Measurements from ENCODE around the gene ZNF2.
A peak's percentile ranks its signal among the peaks of the same experiment; 100 is the strongest.

ZNF2 gene

DNA sequence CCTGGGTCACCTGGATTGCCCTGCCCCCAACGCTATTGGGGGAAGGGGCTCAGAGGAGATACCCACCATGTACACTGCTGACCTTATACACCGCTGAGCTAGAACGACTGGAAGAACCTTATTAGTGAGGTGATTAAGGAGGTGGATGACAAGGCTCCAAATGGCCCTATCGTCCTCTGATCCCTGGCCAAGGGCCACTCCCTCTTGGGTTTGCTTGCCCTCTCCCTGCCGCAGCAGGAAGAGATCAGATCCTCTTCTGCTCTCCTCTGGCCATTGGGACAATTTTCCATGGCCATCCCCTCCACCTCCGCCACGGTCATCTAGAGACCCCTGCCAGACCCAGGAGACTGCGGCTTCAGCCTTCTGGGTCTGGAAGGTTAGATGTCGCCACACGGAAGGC is 7.2 kb upstream of the ZNF2 start:
- Histone ChIP-seq H3K14ac (ENCODE audit: low read length in 2 of 2) (peak overlapping the region in 1 of 2 experiments; percentile 80), H3K79me1 (replicated peaks; ENCODE audit: low read length, poor library complexity, severe bottlenecking) (peaks cover 30% of the 10 kb centered on the region), H2AK5ac (ENCODE audit: low read length, severe bottlenecking) (peak overlapping the region; percentile 9), H4K91ac (ENCODE audit: low read length) (no peak overlapping the region), H3K27me3 (ENCODE audit: control insufficient read depth in 1 of 2, insufficient read depth in 1 of 2, low read length in 2 of 2) (no peaks in the 10 kb centered on the region), H3K4ac (ENCODE audit: low read depth in 1 of 2, low read length in 2 of 2) (peak overlapping the region in 1 of 2 experiments; percentile 55), H2BK5ac (ENCODE audit: low read depth, low read length, poor library complexity, severe bottlenecking) (no peak overlapping the region), H3K4me3 (ENCODE audit: insufficient read depth in 1 of 2, low read depth in 1 of 2, low read length in 2 of 2) (peak overlapping the region; percentile 77 to 94), H3K27ac (ENCODE audit: low read length, poor library complexity, severe bottlenecking) (no peak overlapping the region), H3K36me3 (ENCODE audit: control insufficient read depth in 1 of 2, insufficient read depth in 2 of 2, low read depth in 1 of 2, low read length in 2 of 2) (peaks cover 26 to 45% of the 10 kb centered on the region in 2 experiments), H3K18ac (ENCODE audit: low read depth in 1 of 2, low read length in 2 of 2) (peak overlapping the region in 1 of 2 experiments; percentile 96), H3K23ac (ENCODE audit: low read length in 2 of 2) (no peak overlapping the region), H3K4me2 (ENCODE audit: low read length, poor library complexity, severe bottlenecking) (peak overlapping the region; percentile 88), H2AFZ (ENCODE audit: low read depth, low read length) (no peak overlapping the region), H3K4me1 (ENCODE audit: control insufficient read depth, insufficient read depth, low read depth, low read length) (peaks cover 12% of the 10 kb centered on the region), H2BK12ac (ENCODE audit: low read length in 2 of 2) (peak overlapping the region in 1 of 2 experiments; percentile 45), H2BK15ac (ENCODE audit: low read depth, poor library complexity, severe bottlenecking) (no peak overlapping the region), H4K8ac (ENCODE audit: low read length) (peak overlapping the region; percentile 32), H3K9me3 (ENCODE audit: control insufficient read depth, low read length) (peaks cover 47% of the 10 kb centered on the region), H2BK120ac (ENCODE audit: low read depth, low read length) (no peak overlapping the region), H3K9ac (ENCODE audit: low read length) (peak overlapping the region; percentile 89)
- no peak for DNase-seq
- 89% methylated on average over 10 of the region's 10 CpGs for WGBS

DNA sequence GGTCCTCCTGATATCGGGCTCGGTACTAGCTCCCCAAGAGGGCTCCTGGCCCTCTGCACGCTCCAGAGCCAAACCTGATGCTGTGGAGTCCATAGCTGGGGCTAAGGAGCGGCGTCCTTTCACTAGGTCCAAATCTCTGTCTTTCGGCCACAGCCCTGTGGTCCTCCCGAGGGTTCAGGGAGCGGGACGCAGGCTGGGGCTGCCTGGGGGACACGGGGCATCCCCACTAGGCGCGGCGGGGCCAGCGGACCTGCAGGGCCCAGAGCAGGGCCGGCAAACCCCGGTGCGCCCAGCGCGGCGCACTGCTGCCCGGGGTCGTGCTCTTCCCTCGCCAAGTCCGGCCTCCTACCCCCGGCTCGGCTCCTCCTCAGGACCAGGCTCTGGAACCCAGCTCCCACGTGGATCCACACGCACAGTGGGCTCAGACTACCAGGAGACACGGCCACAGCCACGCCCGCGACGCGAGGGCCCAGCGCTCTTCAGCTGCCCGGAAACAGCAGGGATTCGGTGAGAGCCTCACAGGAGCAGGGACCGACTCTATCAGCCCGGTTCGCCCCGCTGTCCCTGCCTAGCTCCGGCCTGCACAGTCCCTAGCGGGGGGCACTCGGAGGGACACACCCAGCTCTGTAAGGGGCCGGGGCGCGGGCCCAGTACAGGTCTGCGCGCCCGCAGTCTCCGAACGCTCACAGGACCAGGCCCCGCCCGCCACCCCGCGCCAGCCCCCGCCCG is 6.6 kb upstream of the ZNF2 start:
- peak overlapping the region; percentile 9 for H2AK5ac ChIP-seq (ENCODE audit: low read length, severe bottlenecking)
- H2BK15ac ChIP-seq (ENCODE audit: low read depth, poor library complexity, severe bottlenecking): no peak overlapping the region
- H3K36me3 ChIP-seq (ENCODE audit: control insufficient read depth in 1 of 2, insufficient read depth in 2 of 2, low read depth in 1 of 2, low read length in 2 of 2): peaks cover 24 to 39% of the 10 kb centered on the region in 2 experiments
- peak overlapping the region; percentile 48 for H2AFZ ChIP-seq (ENCODE audit: low read depth, low read length)
- peak overlapping the region in 1 of 2 experiments; percentile 80 for H3K14ac ChIP-seq (ENCODE audit: low read length in 2 of 2)
- no peak overlapping the region for H3K23ac ChIP-seq (ENCODE audit: low read length in 2 of 2)
- 13% methylated on average over 40 of the region's 58 CpGs for WGBS
- no peak overlapping the region for H3K27ac ChIP-seq (ENCODE audit: low read length, poor library complexity, severe bottlenecking)
- H3K9ac ChIP-seq (ENCODE audit: low read length): peak overlapping the region; percentile 89
- H3K4me1 ChIP-seq (ENCODE audit: control insufficient read depth, insufficient read depth, low read depth, low read length): peaks cover 12% of the 10 kb centered on the region
- no peak overlapping the region for H2BK5ac ChIP-seq (ENCODE audit: low read depth, low read length, poor library complexity, severe bottlenecking)
- no peaks in the 10 kb centered on the region for H3K27me3 ChIP-seq (ENCODE audit: control insufficient read depth in 1 of 2, insufficient read depth in 1 of 2, low read length in 2 of 2)
- DNase-seq: peak; percentile 52
- peak overlapping the region; percentile 73 for H4K91ac ChIP-seq (ENCODE audit: low read length)
- no peak overlapping the region for H2BK120ac ChIP-seq (ENCODE audit: low read depth, low read length)
- H3K9me3 ChIP-seq (ENCODE audit: control insufficient read depth, low read length): peaks cover 41% of the 10 kb centered on the region
- peak overlapping the region; percentile 59 for H4K8ac ChIP-seq (ENCODE audit: low read length)
- H3K79me1 ChIP-seq (replicated peaks; ENCODE audit: low read length, poor library complexity, severe bottlenecking): peaks cover 33% of the 10 kb centered on the region
- peak overlapping the region; percentile 88 for H3K4me2 ChIP-seq (ENCODE audit: low read length, poor library complexity, severe bottlenecking)
- peak overlapping the region in 1 of 2 experiments; percentile 59 for H2BK12ac ChIP-seq (ENCODE audit: low read length in 2 of 2)
- H3K4me3 ChIP-seq (ENCODE audit: insufficient read depth in 1 of 2, low read depth in 1 of 2, low read length in 2 of 2): peak overlapping the region; percentile 77 to 94
- peak overlapping the region; percentile 12 to 96 for H3K18ac ChIP-seq (ENCODE audit: low read depth in 1 of 2, low read length in 2 of 2)
- H3K4ac ChIP-seq (ENCODE audit: low read depth in 1 of 2, low read length in 2 of 2): peak overlapping the region; percentile 55 to 88

DNA sequence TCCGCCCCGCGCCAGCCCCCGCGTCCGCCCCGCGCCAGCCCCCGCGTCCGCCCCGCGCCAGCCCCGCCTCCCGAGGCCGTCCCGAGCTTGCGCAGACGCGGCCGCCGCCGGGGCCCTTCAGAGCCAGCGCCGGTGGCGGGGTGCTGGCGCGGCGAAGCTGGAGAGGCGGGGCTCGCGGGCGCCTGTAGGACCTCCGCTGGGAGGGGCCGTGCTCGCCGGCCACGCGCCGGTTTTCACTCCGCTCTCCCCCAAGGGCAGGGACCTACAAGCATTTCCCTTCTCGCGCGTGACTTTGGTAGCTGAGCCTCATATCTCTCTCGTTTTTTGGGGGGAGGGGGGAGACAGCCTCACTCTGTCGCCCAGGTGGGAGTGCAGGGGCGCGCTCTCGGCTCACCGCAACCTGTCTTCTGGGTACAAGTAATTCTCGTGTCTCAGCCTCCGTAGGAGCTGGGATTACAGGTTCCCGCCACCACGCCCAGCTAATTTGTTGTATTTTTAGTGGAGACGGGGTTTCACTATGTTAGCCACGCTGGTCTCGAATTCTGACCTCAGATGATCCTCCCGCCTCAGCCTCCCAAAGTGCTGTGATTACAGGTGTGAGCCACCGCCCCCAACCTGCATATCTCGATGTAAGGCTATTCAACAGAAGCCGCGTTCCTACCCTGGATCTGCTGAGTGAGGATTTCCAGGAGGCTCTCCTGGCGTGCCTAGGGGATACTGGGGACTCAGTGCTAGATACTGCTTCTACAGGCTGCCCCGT is 5.7 kb upstream of the ZNF2 start, which contains the start of gene ZNF514:
Gene ZNF514 (minus strand): TSS at position 159 of the 760 bp plus-strand sequence. CDS start 6,595 bp downstream, outside the sequence.
- H3K4ac ChIP-seq (ENCODE audit: low read depth in 1 of 2, low read length in 2 of 2): peak within 1 kb of the TSS; percentile 83 to 88
- peak within 1 kb of the TSS; percentile 48 for H2AFZ ChIP-seq (ENCODE audit: low read depth, low read length)
- peak within 1 kb of the TSS; percentile 9 for H2AK5ac ChIP-seq (ENCODE audit: low read length, severe bottlenecking)
- peaks cover 33% of the 10 kb centered on the region for H3K9me3 ChIP-seq (ENCODE audit: control insufficient read depth, low read length)
- peak within 1 kb of the TSS; percentile 77 to 94 for H3K4me3 ChIP-seq (ENCODE audit: insufficient read depth in 1 of 2, low read depth in 1 of 2, low read length in 2 of 2)
- H2BK5ac ChIP-seq (ENCODE audit: low read depth, low read length, poor library complexity, severe bottlenecking): no peak within 1 kb of the TSS
- H3K36me3 ChIP-seq (ENCODE audit: control insufficient read depth in 1 of 2, insufficient read depth in 2 of 2, low read depth in 1 of 2, low read length in 2 of 2): peaks cover 22 to 30% of the 10 kb centered on the region in 2 experiments
- H3K9ac ChIP-seq (ENCODE audit: low read length): peak within 1 kb of the TSS; percentile 89
- peak within 1 kb of the TSS; percentile 90 for H4K8ac ChIP-seq (ENCODE audit: low read length)
- H2BK15ac ChIP-seq (ENCODE audit: low read depth, poor library complexity, severe bottlenecking): peak within 1 kb of the TSS; percentile 33
- H3K27me3 ChIP-seq (ENCODE audit: control insufficient read depth in 1 of 2, insufficient read depth in 1 of 2, low read length in 2 of 2): no peaks in the 10 kb centered on the region
- H3K27ac ChIP-seq (ENCODE audit: low read length, poor library complexity, severe bottlenecking): peak within 1 kb of the TSS; percentile 37
- H2BK120ac ChIP-seq (ENCODE audit: low read depth, low read length): no peak within 1 kb of the TSS
- peak within 1 kb of the TSS in 1 of 2 experiments; percentile 80 for H3K14ac ChIP-seq (ENCODE audit: low read length in 2 of 2)
- peak within 1 kb of the TSS; percentile 56 to 73 for H2BK12ac ChIP-seq (ENCODE audit: low read length in 2 of 2)
- 20% methylated on average over 45 of the region's 64 CpGs for WGBS
- peaks cover 12% of the 10 kb centered on the region for H3K4me1 ChIP-seq (ENCODE audit: control insufficient read depth, insufficient read depth, low read depth, low read length)
- peak within 1 kb of the TSS; percentile 73 for H4K91ac ChIP-seq (ENCODE audit: low read length)
- peak within 1 kb of the TSS; percentile 78 to 96 for H3K18ac ChIP-seq (ENCODE audit: low read depth in 1 of 2, low read length in 2 of 2)
- peak; percentile 74 for DNase-seq
- H3K23ac ChIP-seq (ENCODE audit: low read length in 2 of 2): no peak within 1 kb of the TSS
- H3K4me2 ChIP-seq (ENCODE audit: low read length, poor library complexity, severe bottlenecking): peak within 1 kb of the TSS; percentile 88
- H3K79me1 ChIP-seq (replicated peaks; ENCODE audit: low read length, poor library complexity, severe bottlenecking): peaks cover 34% of the 10 kb centered on the region

DNA sequence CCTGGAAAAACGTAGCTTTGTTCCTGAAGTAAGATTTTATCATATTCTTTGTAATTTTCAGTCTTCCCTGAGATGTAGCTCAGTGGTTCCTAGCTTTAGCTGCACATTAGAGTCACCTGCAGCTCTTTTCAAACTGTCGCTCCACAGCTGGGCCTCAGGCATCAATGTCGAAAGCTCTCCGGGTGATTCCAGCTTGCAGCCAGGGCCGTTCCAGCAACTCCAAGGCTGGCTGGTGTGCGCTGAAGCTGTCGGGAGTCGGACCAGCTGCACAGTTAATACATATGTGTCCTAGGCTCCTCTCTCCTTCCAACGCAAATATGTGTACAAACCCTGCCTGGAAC is 609 bp upstream of the ZNF2 start:
- no peak overlapping the region for H2AK5ac ChIP-seq (ENCODE audit: low read length, severe bottlenecking)
- H3K4me2 ChIP-seq (ENCODE audit: low read length, poor library complexity, severe bottlenecking): peak overlapping the region; percentile 89
- H2BK12ac ChIP-seq (ENCODE audit: low read length in 2 of 2): no peak overlapping the region
- H3K9ac ChIP-seq (ENCODE audit: low read length): peak overlapping the region; percentile 97
- no peaks in the 10 kb centered on the region for H3K27me3 ChIP-seq (ENCODE audit: control insufficient read depth in 1 of 2, insufficient read depth in 1 of 2, low read length in 2 of 2)
- peak overlapping the region; percentile 97 for H2AFZ ChIP-seq (ENCODE audit: low read depth, low read length)
- peaks cover 0 to 3% of the 10 kb centered on the region in 2 experiments for H3K36me3 ChIP-seq (ENCODE audit: control insufficient read depth in 1 of 2, insufficient read depth in 2 of 2, low read depth in 1 of 2, low read length in 2 of 2)
- H3K4me1 ChIP-seq (ENCODE audit: control insufficient read depth, insufficient read depth, low read depth, low read length): no peaks in the 10 kb centered on the region
- peaks cover 29% of the 10 kb centered on the region for H3K79me1 ChIP-seq (replicated peaks; ENCODE audit: low read length, poor library complexity, severe bottlenecking)
- no peak overlapping the region for H4K91ac ChIP-seq (ENCODE audit: low read length)
- H2BK120ac ChIP-seq (ENCODE audit: low read depth, low read length): no peak overlapping the region
- no peak for DNase-seq
- no peak overlapping the region for H2BK5ac ChIP-seq (ENCODE audit: low read depth, low read length, poor library complexity, severe bottlenecking)
- no peak overlapping the region for H3K23ac ChIP-seq (ENCODE audit: low read length in 2 of 2)
- H4K8ac ChIP-seq (ENCODE audit: low read length): peak overlapping the region; percentile 98
- no peaks in the 10 kb centered on the region for H3K9me3 ChIP-seq (ENCODE audit: control insufficient read depth, low read length)
- H3K27ac ChIP-seq (ENCODE audit: low read length, poor library complexity, severe bottlenecking): peak overlapping the region; percentile 95
- peak overlapping the region; percentile 93 to 96 for H3K4me3 ChIP-seq (ENCODE audit: insufficient read depth in 1 of 2, low read depth in 1 of 2, low read length in 2 of 2)
- peak overlapping the region; percentile 97 to 100 for H3K18ac ChIP-seq (ENCODE audit: low read depth in 1 of 2, low read length in 2 of 2)
- H3K4ac ChIP-seq (ENCODE audit: low read depth in 1 of 2, low read length in 2 of 2): peak overlapping the region; percentile 14 to 30
- H2BK15ac ChIP-seq (ENCODE audit: low read depth, poor library complexity, severe bottlenecking): no peak overlapping the region
- no peak overlapping the region for H3K14ac ChIP-seq (ENCODE audit: low read length in 2 of 2)
- 9% methylated on average over 9 of the region's 9 CpGs for WGBS

Data from mesenchymal stem cell (in vitro differentiated cells and primary cell).